Activated B cell treated with CpG ODN at 0.5 μM for 24 hours (primary cell): ENCODE measurements around the gene CTNND2. TPM values are rescaled to one million over a fixed set of nuclear protein-coding genes. Genes with fewer than 3 reads are reported as not detected.

Experiments
- ATAC-seq: fragments of 200-7000 bp; cut with Tn5 transposase; one replicate; pipeline ENCODE4 v1.10.0; 2021; ENCODE audit warnings: low read depth, mild to moderate bottlenecking, moderate library complexity
- CTCF ChIA-PET: fragments of 350-600 bp; sonication (Branson Sonifier 250); formaldehyde crosslinking; loops from one replicate; lab custom pipeline; 2021; ENCODE audit warnings: antibody characterized with exemption; lab: Charles Lee
- POLR2A ChIA-PET: fragments of 350-600 bp; sonication (Branson Sonifier 250); formaldehyde crosslinking; loops from one replicate; lab custom pipeline; 2021; ENCODE audit warnings: antibody characterized with exemption; lab: Charles Lee
- DNase-seq: peaks from one replicate; pipeline ENCODE4 v3.0.0; 2022
- H3K27ac Mint-ChIP-seq: one replicate; pipeline ENCODE4 v1.8.0; 2020; ENCODE audit warnings: mixed read lengths
- H3K27me3 Mint-ChIP-seq: one replicate; pipeline ENCODE4 v1.8.0; 2021; ENCODE audit warnings: mixed read lengths
- H3K36me3 Mint-ChIP-seq: one replicate; pipeline ENCODE4 v1.8.0; 2021; ENCODE audit warnings: low read depth, mixed read lengths
- H3K4me1 Mint-ChIP-seq: one replicate; pipeline ENCODE4 v1.8.0; 2021; ENCODE audit warnings: mixed read lengths
- H3K4me3 Mint-ChIP-seq: one replicate; pipeline ENCODE4 v1.8.0; 2020; ENCODE audit warnings: mild to moderate bottlenecking, mixed read lengths
- H3K9me3 Mint-ChIP-seq: one replicate; pipeline ENCODE4 v1.8.0; 2020; ENCODE audit warnings: mixed read lengths
- intact Hi-C: fragments of 100-400 bp; cut with micrococcal nuclease; formaldehyde crosslinking; loops from one replicate; pipeline ENCODE4 v1.15.1; 2024
- total RNA-seq: library from RNA; stranded (reverse); gene quantifications from 2 replicates; pipeline ENCODE4 v1.2.3, GENCODE V29; 2022
- TF ChIP-seq, protein P1 (sequence below): fragments of 200-600 bp; IDR thresholded peaks from one replicate; pipeline ENCODE4 v1.8.0; 2022; ENCODE audit warnings: antibody characterized with exemption, mild to moderate bottlenecking

CTNND2 gene
- total RNA-seq, 1 donor from 2014 or later: not detected

- Mint-ChIP-seq H3K36me3 (no peaks in the 10 kb centered on the region), H3K27ac (no peak overlapping the region), H3K4me1 (no peaks in the 10 kb centered on the region), H3K4me3 (no peak overlapping the region), H3K9me3 (no peaks in the 10 kb centered on the region), H3K27me3 (no peaks in the 10 kb centered on the region)
- ChIA-PET CTCF (no interaction called here), POLR2A (no interaction called here)
- TF ChIP-seq, protein P1, sequence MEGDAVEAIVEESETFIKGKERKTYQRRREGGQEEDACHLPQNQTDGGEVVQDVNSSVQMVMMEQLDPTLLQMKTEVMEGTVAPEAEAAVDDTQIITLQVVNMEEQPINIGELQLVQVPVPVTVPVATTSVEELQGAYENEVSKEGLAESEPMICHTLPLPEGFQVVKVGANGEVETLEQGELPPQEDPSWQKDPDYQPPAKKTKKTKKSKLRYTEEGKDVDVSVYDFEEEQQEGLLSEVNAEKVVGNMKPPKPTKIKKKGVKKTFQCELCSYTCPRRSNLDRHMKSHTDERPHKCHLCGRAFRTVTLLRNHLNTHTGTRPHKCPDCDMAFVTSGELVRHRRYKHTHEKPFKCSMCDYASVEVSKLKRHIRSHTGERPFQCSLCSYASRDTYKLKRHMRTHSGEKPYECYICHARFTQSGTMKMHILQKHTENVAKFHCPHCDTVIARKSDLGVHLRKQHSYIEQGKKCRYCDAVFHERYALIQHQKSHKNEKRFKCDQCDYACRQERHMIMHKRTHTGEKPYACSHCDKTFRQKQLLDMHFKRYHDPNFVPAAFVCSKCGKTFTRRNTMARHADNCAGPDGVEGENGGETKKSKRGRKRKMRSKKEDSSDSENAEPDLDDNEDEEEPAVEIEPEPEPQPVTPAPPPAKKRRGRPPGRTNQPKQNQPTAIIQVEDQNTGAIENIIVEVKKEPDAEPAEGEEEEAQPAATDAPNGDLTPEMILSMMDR: no peak
- ATAC-seq (no peak), DNase-seq (no peak)
- intact Hi-C loops: no loop called here
Observed at GRCh38 chr5:11704916-11705315, 199.3 kb downstream of the CTNND2 start.

- POLR2A ChIA-PET: no interaction called here
- ATAC-seq (no peak), DNase-seq (no peak)
- H3K4me3 Mint-ChIP-seq: no peak overlapping the region
- H3K27me3 Mint-ChIP-seq: no peaks in the 10 kb centered on the region
- no peaks in the 10 kb centered on the region for H3K36me3 Mint-ChIP-seq
- CTCF ChIA-PET: no interaction called here
- no peaks in the 10 kb centered on the region for H3K9me3 Mint-ChIP-seq
- no peak overlapping the region for H3K27ac Mint-ChIP-seq
- intact Hi-C loops: no loop called here
- no peaks in the 10 kb centered on the region for H3K4me1 Mint-ChIP-seq
- TF ChIP-seq, protein P1: no peak
Observed at GRCh38 chr5:11700391-11700790, 203.9 kb downstream of the CTNND2 start.

DNA sequence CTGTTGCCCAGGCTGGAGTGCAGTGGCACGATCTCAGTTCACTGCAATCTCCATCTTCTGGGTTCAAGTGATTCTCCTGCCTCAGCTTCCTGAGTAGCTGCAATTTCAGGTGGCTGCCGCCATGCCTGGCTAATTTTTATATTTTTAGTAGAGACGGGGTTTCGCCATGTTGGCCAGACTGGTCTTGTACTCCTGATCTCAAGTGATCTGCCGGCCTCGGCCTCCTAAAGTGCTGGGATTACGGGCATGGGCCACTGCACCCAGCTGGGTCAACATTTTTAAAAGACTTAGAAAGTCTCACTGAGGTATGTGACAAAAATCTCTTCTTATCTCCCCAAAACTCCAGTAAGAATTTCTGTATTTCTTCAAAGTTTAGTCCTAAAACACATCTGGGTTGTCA, 211.6 kb downstream of the CTNND2 start:
- ChIA-PET CTCF (no interaction called here), POLR2A (no interaction called here)
- TF ChIP-seq, protein P1: no peak
- ATAC-seq (no peak), DNase-seq (no peak)
- Mint-ChIP-seq H3K9me3 (no peaks in the 10 kb centered on the region), H3K4me1 (no peaks in the 10 kb centered on the region), H3K4me3 (no peak overlapping the region), H3K36me3 (no peaks in the 10 kb centered on the region), H3K27ac (no peak overlapping the region), H3K27me3 (no peaks in the 10 kb centered on the region)
- intact Hi-C loops: no loop called here

GRCh38 chr5:11687498-11687897, 216.7 kb downstream of the CTNND2 start:
- Mint-ChIP-seq H3K27ac (no peak overlapping the region), H3K4me3 (no peak overlapping the region), H3K27me3 (no peaks in the 10 kb centered on the region), H3K9me3 (no peaks in the 10 kb centered on the region), H3K36me3 (no peaks in the 10 kb centered on the region), H3K4me1 (no peaks in the 10 kb centered on the region)
- no peak for ATAC-seq
- DNase-seq: no peak
- POLR2A ChIA-PET: no interaction called here
- TF ChIP-seq, protein P1: no peak
- intact Hi-C loops: no loop called here
- CTCF ChIA-PET: no interaction called here

- H3K27ac Mint-ChIP-seq: no peak overlapping the region
- CTCF ChIA-PET: no interaction called here
- H3K4me1 Mint-ChIP-seq: no peaks in the 10 kb centered on the region
- DNase-seq (no peak), ATAC-seq (no peak)
- intact Hi-C loops: no loop called here
- no peaks in the 10 kb centered on the region for H3K9me3 Mint-ChIP-seq
- H3K36me3 Mint-ChIP-seq: no peaks in the 10 kb centered on the region
- no peaks in the 10 kb centered on the region for H3K27me3 Mint-ChIP-seq
- TF ChIP-seq, protein P1: no peak
- no peak overlapping the region for H3K4me3 Mint-ChIP-seq
- POLR2A ChIA-PET: no interaction called here
Observed at GRCh38 chr5:11684607-11685006, 219.6 kb downstream of the CTNND2 start.
